ENCODE measurements around the gene CDC23. TPM values are rescaled to one million over a fixed set of nuclear protein-coding genes. Genes with fewer than 3 reads are reported as not detected.
"Not testable (repeated sequence)": the region's sequence is repeated elsewhere in the genome, so short reads cannot be mapped to it uniquely, and the experiment has no call there.

CDC23 gene
- total and polyA plus RNA-seq, 10 of the 15 experiments (the other 5 are each of a cell fraction or from before 2014, with no cell fraction given): 37.1 to 66.1 (median 48.6) TPM

DNA sequence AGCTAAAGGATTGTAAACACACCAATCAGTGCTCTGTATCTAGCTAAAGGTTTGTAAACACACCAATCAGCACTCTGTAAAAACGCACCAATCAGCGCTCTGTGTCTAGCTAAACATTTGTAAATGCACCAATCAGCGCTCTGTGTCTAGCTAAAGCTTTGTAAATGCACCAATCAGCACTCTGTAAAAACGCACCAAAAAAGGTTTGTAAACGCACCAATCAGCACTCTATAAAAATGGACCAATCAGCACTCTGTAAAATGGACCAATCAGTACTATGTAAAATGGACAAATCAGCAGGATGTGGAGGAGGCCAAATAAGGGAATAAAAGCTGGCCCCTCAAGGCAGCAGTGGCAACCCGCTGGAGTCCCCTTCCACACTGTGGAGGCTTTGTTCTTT lies 69.5 kb downstream of the CDC23 start:
- H3K9ac ChIP-seq (ENCODE audit: control insufficient read depth, insufficient read depth, low read length); intact Hi-C loops (cut with micrococcal nuclease; ENCODE audit: unreplicated experiment); H3K36me3 ChIP-seq (ENCODE audit: control insufficient read depth in 2 of 2, insufficient read depth in 2 of 2, low read length in 1 of 2); in situ Hi-C loops (cut with MboI); H3K4me2 ChIP-seq (ENCODE audit: control insufficient read depth, insufficient read depth); H3K79me2 ChIP-seq (ENCODE audit: control insufficient read depth, insufficient read depth, low read length); H2AFZ ChIP-seq (ENCODE audit: control insufficient read depth, low read depth, low read length); H3K27ac ChIP-seq (ENCODE audit: control insufficient read depth, insufficient read depth); RAD21 ChIA-PET (ENCODE audit: unreplicated experiment); H3K9me3 ChIP-seq (replicated peaks; ENCODE audit: control insufficient read depth, insufficient read depth, low read length); DNase-seq (ENCODE audit: low read depth, low spot score); H4K20me1 ChIP-seq (ENCODE audit: control insufficient read depth, insufficient read depth); BruUV-seq (replicated peaks); H3K4me3 ChIP-seq; H3K27me3 ChIP-seq (replicated peaks in 1 of 2; ENCODE audit: control insufficient read depth in 2 of 2, insufficient read depth in 2 of 2, low read length in 1 of 2); POLR2A ChIA-PET; ATAC-seq; H3K4me1 ChIP-seq (ENCODE audit: control insufficient read depth, insufficient read depth, low read length); FAIRE-seq: not testable (repeated sequence)
- WGBS (ENCODE audit: insufficient coverage, insufficient replicate concordance, low lambda C conversion rate, missing lambda C conversion rate): 76% methylated on average over 6 of the region's 6 CpGs
- CTCF ChIA-PET: interaction anchor here (0.8 to 2.7 kb wide), 4 partner anchors 10 to 71 kb away, joined by 3 to 9 read pairs (median 3); no protein-coding TSS in a partner anchor
- SMC1A ChIA-PET (ENCODE audit: uncharacterized antibody, unreplicated experiment): interaction anchor here (1.0 to 1.7 kb wide), 3 partner anchors 41 to 68 kb away, joined by 3 to 4 read pairs (median 3); no protein-coding TSS in a partner anchor
- peak; percentile 56; the same call in 1 of the 2 replicates for TF ChIP-seq NFYB (IDR thresholded peaks at IDR 0.05; ENCODE audit: insufficient read depth, low read depth, low read length)

DNA sequence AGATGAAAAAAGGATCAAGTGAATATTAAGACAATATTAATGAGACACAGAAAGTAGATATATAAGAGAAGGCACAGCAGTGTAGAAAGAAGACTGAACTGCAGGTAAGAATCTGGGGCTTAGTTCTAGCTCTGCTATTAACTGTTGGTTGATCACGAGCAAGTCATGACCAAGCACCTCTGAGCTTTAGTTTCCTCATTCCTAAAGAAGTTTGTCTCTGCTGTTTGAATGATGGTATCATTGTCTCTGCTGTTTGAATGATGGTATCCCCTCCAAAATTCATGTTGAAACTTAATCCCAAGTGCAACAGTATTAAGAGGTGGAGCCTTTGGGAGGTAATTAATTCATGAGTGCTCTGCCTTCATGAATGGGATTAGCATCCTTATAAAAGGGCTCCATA lies 71.4 kb downstream of the CDC23 start:
- H2AFZ ChIP-seq (ENCODE audit: control insufficient read depth, low read depth, low read length): no peak overlapping the region
- H3K4me3 ChIP-seq: no peak overlapping the region
- RAD21 ChIA-PET (ENCODE audit: unreplicated experiment): no interaction called here
- CTCF ChIA-PET: interaction anchor here (1.5 kb wide), 1 partner anchor 9 kb away, joined by 5 read pairs; no protein-coding TSS in a partner anchor
- H4K20me1 ChIP-seq (ENCODE audit: control insufficient read depth, insufficient read depth): no peaks in the 10 kb centered on the region
- no peak overlapping the region for H3K27ac ChIP-seq (ENCODE audit: control insufficient read depth, insufficient read depth)
- H3K27me3 ChIP-seq (replicated peaks in 1 of 2; ENCODE audit: control insufficient read depth in 2 of 2, insufficient read depth in 2 of 2, low read length in 1 of 2): no peaks in the 10 kb centered on the region
- no peaks in the 10 kb centered on the region for H3K9me3 ChIP-seq (replicated peaks; ENCODE audit: control insufficient read depth, insufficient read depth, low read length)
- no TSS peak for BruUV-seq (replicated peaks)
- SMC1A ChIA-PET (ENCODE audit: uncharacterized antibody, unreplicated experiment): no interaction called here
- POLR2A ChIA-PET: interaction anchor here (1.3 kb wide), 1 partner anchor 60 kb away, joined by 3 read pairs; no protein-coding TSS in a partner anchor
- H3K4me2 ChIP-seq (ENCODE audit: control insufficient read depth, insufficient read depth): no peak overlapping the region
- TF ChIP-seq CREM (IDR thresholded peaks at IDR 0.05; ENCODE audit: low read depth) (no peak), IKZF2 (IDR thresholded peaks at IDR 0.05) (no peak), BCL11A (IDR thresholded peaks at IDR 0.05; ENCODE audit: low read depth, low read length) (no peak), RCOR1 (conservative IDR thresholded peaks at IDR 0.05; ENCODE audit: low read depth, low read length) (no peak)
- TF ChIP-seq, protein P1, sequence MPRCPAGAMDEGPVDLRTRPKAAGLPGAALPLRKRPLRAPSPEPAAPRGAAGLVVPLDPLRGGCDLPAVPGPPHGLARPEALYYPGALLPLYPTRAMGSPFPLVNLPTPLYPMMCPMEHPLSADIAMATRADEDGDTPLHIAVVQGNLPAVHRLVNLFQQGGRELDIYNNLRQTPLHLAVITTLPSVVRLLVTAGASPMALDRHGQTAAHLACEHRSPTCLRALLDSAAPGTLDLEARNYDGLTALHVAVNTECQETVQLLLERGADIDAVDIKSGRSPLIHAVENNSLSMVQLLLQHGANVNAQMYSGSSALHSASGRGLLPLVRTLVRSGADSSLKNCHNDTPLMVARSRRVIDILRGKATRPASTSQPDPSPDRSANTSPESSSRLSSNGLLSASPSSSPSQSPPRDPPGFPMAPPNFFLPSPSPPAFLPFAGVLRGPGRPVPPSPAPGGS (IDR thresholded peaks at IDR 0.05; ENCODE audit: borderline replicate concordance, insufficient read depth, low read depth, low read length, poor library complexity, severe bottlenecking): no peak
- TF ChIP-seq, protein P2, sequence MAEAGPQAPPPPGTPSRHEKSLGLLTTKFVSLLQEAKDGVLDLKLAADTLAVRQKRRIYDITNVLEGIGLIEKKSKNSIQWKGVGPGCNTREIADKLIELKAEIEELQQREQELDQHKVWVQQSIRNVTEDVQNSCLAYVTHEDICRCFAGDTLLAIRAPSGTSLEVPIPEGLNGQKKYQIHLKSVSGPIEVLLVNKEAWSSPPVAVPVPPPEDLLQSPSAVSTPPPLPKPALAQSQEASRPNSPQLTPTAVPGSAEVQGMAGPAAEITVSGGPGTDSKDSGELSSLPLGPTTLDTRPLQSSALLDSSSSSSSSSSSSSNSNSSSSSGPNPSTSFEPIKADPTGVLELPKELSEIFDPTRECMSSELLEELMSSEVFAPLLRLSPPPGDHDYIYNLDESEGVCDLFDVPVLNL (IDR thresholded peaks at IDR 0.05; ENCODE audit: low read depth, low read length): no peak
- TF ChIP-seq, protein P3, sequence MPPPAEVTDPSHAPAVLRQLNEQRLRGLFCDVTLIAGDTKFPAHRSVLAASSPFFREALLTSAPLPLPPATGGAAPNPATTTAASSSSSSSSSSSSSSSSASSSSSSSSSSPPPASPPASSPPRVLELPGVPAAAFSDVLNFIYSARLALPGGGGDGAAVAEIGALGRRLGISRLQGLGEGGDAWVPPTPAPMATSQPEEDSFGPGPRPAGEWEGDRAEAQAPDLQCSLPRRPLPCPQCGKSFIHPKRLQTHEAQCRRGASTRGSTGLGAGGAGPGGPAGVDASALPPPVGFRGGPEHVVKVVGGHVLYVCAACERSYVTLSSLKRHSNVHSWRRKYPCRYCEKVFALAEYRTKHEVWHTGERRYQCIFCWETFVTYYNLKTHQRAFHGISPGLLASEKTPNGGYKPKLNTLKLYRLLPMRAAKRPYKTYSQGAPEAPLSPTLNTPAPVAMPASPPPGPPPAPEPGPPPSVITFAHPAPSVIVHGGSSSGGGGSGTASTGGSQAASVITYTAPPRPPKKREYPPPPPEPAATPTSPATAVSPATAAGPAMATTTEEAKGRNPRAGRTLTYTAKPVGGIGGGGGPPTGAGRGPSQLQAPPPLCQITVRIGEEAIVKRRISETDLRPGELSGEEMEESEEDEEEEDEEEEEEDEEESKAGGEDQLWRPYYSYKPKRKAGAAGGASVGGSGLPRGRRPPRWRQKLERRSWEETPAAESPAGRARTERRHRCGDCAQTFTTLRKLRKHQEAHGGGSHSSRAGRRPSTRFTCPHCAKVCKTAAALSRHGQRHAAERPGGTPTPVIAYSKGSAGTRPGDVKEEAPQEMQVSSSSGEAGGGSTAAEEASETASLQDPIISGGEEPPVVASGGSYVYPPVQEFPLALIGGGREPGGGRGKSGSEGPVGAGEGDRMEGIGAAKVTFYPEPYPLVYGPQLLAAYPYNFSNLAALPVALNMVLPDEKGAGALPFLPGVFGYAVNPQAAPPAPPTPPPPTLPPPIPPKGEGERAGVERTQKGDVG (CRISPR knock-in tag; IDR thresholded peaks at IDR 0.05): no peak
- no peaks in the 10 kb centered on the region for H3K79me2 ChIP-seq (ENCODE audit: control insufficient read depth, insufficient read depth, low read length)
- no peaks in the 10 kb centered on the region for H3K36me3 ChIP-seq (ENCODE audit: control insufficient read depth in 2 of 2, insufficient read depth in 2 of 2, low read length in 1 of 2)
- DNase-seq (ENCODE audit: low read depth, low spot score) (no peak), FAIRE-seq (no peak), ATAC-seq (no peak)
- in situ Hi-C loops (cut with MboI): no loop called here
- no peaks in the 10 kb centered on the region for H3K4me1 ChIP-seq (ENCODE audit: control insufficient read depth, insufficient read depth, low read length)
- intact Hi-C loops (cut with micrococcal nuclease; ENCODE audit: unreplicated experiment): no loop called here
- WGBS (ENCODE audit: insufficient coverage, insufficient replicate concordance, low lambda C conversion rate, missing lambda C conversion rate): 40% methylated on average over 1 of the region's 1 CpG
- H3K9ac ChIP-seq (ENCODE audit: control insufficient read depth, insufficient read depth, low read length): no peak overlapping the region
